Activated CD4-positive, alpha-beta memory T cell treated with anti-CD3 and anti-CD28 coated beads, Interleukin-2, amount 10 ng/mL, durations not matched to agents 7 days and 5 days (primary cell): ENCODE data around the gene DMRTC2. TPM values are rescaled to one million over a fixed set of nuclear protein-coding genes. Genes with fewer than 3 reads are reported as not detected.

Experiments used
- CTCF ChIA-PET: fragments of 350-600 bp; sonication (Branson Sonifier 250); formaldehyde crosslinking; loops from one replicate; lab custom pipeline; 2021; ENCODE audit warnings: antibody characterized with exemption, inconsistent platforms; lab: Charles Lee
- POLR2A ChIA-PET: fragments of 350-600 bp; sonication (Branson Sonifier 250); formaldehyde crosslinking; loops from one replicate; lab custom pipeline; 2021; ENCODE audit warnings: antibody characterized with exemption; lab: Charles Lee
- DNase-seq: peaks from one replicate; pipeline ENCODE4 v3.0.0-alpha.2; 2020
- H3K27ac Mint-ChIP-seq: one replicate; pipeline ENCODE4 v1.8.0; 2021; ENCODE audit warnings: mild to moderate bottlenecking, mixed read lengths
- H3K27me3 Mint-ChIP-seq: one replicate; pipeline ENCODE4 v1.8.0; 2021; ENCODE audit warnings: mixed read lengths
- H3K36me3 Mint-ChIP-seq: one replicate; pipeline ENCODE4 v1.8.0; 2021; ENCODE audit warnings: low read depth, mixed read lengths
- H3K4me1 Mint-ChIP-seq: one replicate; pipeline ENCODE4 v1.8.0; 2021; ENCODE audit warnings: mixed read lengths
- H3K4me3 Mint-ChIP-seq: one replicate; pipeline ENCODE4 v1.8.0; 2021; ENCODE audit warnings: mild to moderate bottlenecking, mixed read lengths
- H3K9me3 Mint-ChIP-seq: one replicate; pipeline ENCODE4 v1.8.0; 2021; ENCODE audit warnings: mixed read lengths
- total RNA-seq, 2 experiments: library from RNA; stranded (reverse); gene quantifications; one replicate each; pipeline ENCODE4 v1.2.3, GENCODE V29; 2021

DMRTC2 gene
- total RNA-seq, 2 experiments from 2014 or later: not detected

- no peaks in the 10 kb centered on the region for H3K36me3 Mint-ChIP-seq
- H3K4me1 Mint-ChIP-seq: no peaks in the 10 kb centered on the region
- no peaks in the 10 kb centered on the region for H3K9me3 Mint-ChIP-seq
- ChIA-PET CTCF (no interaction called here), POLR2A (no interaction called here)
- H3K27ac Mint-ChIP-seq: no peak overlapping the region
- H3K27me3 Mint-ChIP-seq: peaks cover 6% of the 10 kb centered on the region
- H3K4me3 Mint-ChIP-seq: no peak overlapping the region
- no peak for DNase-seq
Measured at GRCh38 chr19:41813911-41814310, 30.9 kb upstream of the DMRTC2 start.

GRCh38 chr19:41815301-41815700 lies 29.5 kb upstream of the DMRTC2 start:
- Mint-ChIP-seq H3K36me3 (no peaks in the 10 kb centered on the region), H3K4me3 (no peak overlapping the region), H3K27me3 (peaks cover 7% of the 10 kb centered on the region), H3K4me1 (no peaks in the 10 kb centered on the region), H3K9me3 (no peaks in the 10 kb centered on the region), H3K27ac (no peak overlapping the region)
- POLR2A ChIA-PET: no interaction called here
- CTCF ChIA-PET: no interaction called here
- DNase-seq: no peak

- H3K4me1 Mint-ChIP-seq: peaks cover 3% of the 10 kb centered on the region
Measured at GRCh38 chr19:41816761-41817160, 28.1 kb upstream of the DMRTC2 start.

DNA sequence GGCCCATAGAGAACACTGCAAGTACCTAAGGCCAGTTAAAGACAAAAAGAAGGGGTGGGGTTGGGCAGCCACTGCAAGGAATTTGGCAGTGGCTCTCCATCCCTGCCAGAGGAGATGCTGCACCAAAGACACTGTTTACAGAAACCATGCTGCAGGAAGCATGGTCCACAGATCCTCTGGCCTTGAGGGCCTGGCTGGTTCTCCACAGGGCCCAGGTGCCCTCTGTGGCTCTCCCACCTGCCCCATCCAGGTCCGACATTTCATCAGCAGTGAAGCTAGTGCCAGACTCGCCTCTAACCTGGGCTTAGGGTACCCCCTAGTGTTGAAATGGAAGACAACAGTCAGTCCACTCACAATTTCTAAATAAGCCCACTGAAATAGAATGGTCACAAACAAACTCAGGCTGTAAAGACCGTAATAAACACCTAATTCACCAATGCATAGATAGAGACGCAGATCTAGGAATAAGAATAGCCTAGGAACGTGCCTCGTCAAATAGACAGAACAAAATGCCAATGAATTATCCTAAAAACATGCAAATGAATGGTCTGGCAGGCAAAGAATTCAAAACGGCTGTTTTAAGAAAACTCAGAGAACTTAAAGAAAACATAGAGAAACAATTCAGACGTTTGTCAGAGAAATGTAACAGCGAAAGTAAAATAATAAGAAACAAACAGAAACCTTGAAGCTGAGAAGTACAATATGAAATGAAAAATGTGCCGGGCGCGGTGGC lies 23.7 kb upstream of the DMRTC2 start:
- no peaks in the 10 kb centered on the region for H3K9me3 Mint-ChIP-seq
- H3K4me1 Mint-ChIP-seq: peaks cover 3% of the 10 kb centered on the region
- H3K4me3 Mint-ChIP-seq: no peak overlapping the region
- peak; percentile 47 for DNase-seq
- ChIA-PET POLR2A (interaction anchor here (0.6 to 1.1 kb wide), 3 partner anchors 28 to 30 kb away, joined by 3 to 5 read pairs (median 3); no protein-coding TSS in a partner anchor), CTCF (interaction anchor here (0.6 to 3.5 kb wide), 8 partner anchors 26 to 382 kb away, joined by 3 to 37 read pairs (median 4); no protein-coding TSS in a partner anchor)
- H3K36me3 Mint-ChIP-seq: no peaks in the 10 kb centered on the region
- H3K27ac Mint-ChIP-seq: no peak overlapping the region
- peaks cover 32% of the 10 kb centered on the region for H3K27me3 Mint-ChIP-seq

More at GRCh38 chr19:41816761-41817160, 28.1 kb upstream of the DMRTC2 start:
- ChIA-PET POLR2A (no interaction called here), CTCF (interaction anchor here (0.6 kb wide), 1 partner anchor 77 kb away, joined by 5 read pairs; no protein-coding TSS in a partner anchor)
- H3K27me3 Mint-ChIP-seq: peaks cover 17% of the 10 kb centered on the region
- no peak for DNase-seq
- H3K27ac Mint-ChIP-seq: no peak overlapping the region
- H3K36me3 Mint-ChIP-seq: no peaks in the 10 kb centered on the region
- H3K9me3 Mint-ChIP-seq: no peaks in the 10 kb centered on the region
- H3K4me3 Mint-ChIP-seq: no peak overlapping the region

DNA sequence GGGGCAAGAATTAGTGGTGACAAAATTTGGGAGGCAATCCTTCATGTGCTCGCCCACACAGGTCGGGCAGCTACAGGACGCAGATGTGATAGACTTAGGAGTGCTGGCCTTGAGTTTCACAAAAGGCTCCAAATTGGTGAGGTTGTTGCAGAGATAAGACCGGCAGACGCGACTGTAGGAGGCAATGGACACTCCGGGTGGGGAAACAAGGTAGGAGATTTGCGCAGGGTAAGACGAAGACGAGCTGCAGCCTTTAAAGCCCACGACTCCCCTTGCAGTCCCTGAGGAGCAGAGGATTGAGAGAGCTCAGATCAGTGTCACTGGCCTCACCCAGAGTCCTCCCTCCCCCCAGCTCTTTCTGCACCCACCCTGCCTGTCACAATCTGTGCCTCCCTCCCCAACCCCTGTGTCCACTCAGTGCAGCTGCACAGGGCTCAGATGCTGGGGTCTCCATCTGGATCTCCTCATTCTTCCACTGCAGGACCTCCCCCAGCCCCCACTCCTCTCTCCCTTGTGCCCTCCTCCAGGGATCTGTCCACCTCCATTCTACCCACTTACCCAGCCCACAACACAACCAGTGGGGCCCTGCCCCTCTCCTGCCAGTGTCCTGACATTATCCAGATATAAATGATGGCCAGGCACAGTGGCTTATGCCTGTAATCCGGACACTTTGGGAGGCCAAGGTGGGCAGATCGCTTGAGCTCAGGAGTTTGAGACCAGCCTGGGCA lies 6.7 kb upstream of the DMRTC2 start:
- no peak for DNase-seq
- Mint-ChIP-seq H3K4me1 (no peaks in the 10 kb centered on the region), H3K4me3 (no peak overlapping the region), H3K9me3 (no peaks in the 10 kb centered on the region), H3K27me3 (peaks cover 27% of the 10 kb centered on the region), H3K27ac (no peak overlapping the region), H3K36me3 (no peaks in the 10 kb centered on the region)
- POLR2A ChIA-PET: interaction anchor here (1.0 kb wide), 1 partner anchor 11 kb away, joined by 3 read pairs; no protein-coding TSS in a partner anchor
- CTCF ChIA-PET: no interaction called here

DNA sequence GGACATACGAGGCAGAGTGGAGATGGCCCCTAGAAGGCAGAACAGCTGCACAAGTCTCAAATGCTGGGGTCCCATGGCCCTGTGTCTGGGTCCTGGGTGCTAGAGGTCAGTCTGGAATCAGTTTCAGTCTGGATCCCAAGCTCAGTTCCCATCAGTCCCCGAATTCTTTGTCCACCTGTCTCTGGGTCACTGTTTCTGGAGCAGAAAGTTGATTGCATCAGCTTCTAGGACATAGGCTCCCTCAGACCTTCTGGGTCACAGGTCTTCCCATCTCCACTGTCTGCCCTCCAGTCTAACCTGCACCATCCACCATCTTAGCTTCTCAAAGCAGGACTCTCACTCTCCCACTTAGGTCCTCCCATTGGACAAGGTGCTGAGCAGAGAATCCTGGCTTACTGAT lies 5.6 kb upstream of the DMRTC2 start:
- Mint-ChIP-seq H3K4me3 (no peak overlapping the region), H3K9me3 (no peaks in the 10 kb centered on the region), H3K4me1 (no peaks in the 10 kb centered on the region), H3K27me3 (peaks cover 32% of the 10 kb centered on the region), H3K36me3 (no peaks in the 10 kb centered on the region), H3K27ac (no peak overlapping the region)
- no peak for DNase-seq
- POLR2A ChIA-PET: no interaction called here
- CTCF ChIA-PET: interaction anchor here (1.2 kb wide), 1 partner anchor 196 kb away, joined by 5 read pairs; no protein-coding TSS in a partner anchor

DNA sequence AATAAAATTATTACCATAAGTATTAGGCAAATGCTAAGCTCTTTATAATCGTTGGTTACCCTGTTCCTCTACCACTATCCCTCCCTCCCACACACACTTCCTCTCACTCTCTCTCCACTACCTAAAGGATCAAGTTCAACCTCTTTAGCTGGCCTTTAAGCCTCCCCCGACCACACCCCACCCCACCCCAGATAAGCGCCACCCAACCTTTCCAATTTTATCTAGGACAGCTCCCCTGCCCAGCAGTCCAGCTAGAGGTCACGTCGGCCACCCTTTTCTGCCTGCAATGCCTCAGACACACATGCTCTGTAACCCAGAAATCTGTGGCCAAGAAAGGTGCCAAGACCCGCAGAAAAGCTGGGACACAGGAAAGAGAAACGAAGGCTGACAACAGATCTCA lies 1.5 kb upstream of the DMRTC2 start:
- CTCF ChIA-PET: interaction anchor here (0.9 to 1.6 kb wide), 2 partner anchors 9 to 16 kb away, joined by 3 to 4 read pairs; no protein-coding TSS in a partner anchor
- H3K27me3 Mint-ChIP-seq: peaks cover 20% of the 10 kb centered on the region
- no peak for DNase-seq
- H3K27ac Mint-ChIP-seq: no peak overlapping the region
- POLR2A ChIA-PET: no interaction called here
- H3K36me3 Mint-ChIP-seq: no peaks in the 10 kb centered on the region
- H3K4me1 Mint-ChIP-seq: no peaks in the 10 kb centered on the region
- no peak overlapping the region for H3K4me3 Mint-ChIP-seq
- H3K9me3 Mint-ChIP-seq: no peaks in the 10 kb centered on the region

DNA sequence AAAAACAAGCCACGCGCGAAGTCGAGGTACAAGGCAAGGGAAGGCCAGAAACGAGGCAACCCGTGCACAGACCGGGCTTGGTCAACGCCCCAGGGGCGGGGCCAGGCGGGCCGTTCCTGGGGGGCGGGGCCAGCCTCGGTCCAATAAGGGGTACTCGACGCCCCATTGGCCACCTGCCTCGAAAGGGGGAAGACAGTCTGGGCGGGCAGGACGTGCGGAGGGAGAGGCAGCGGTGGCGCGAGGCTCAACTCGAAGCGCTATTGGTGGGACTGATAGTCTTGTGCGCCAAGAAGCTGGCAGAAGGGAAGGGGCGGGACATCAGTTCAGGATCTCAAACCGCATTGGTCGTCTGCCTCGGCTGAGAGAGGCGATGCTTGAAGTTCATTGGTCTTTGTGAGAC lies 241 bp upstream of the DMRTC2 start, which contains the start of gene LYPD4:
Gene LYPD4, minus strand, starts transcription at position 83 of the 400 bp plus-strand sequence. CDS start 5,398 bp downstream, outside the sequence.
- H3K27me3 Mint-ChIP-seq: peaks cover 13% of the 10 kb centered on the region
- H3K4me3 Mint-ChIP-seq: no peak within 1 kb of the TSS
- no peak within 1 kb of the TSS for H3K27ac Mint-ChIP-seq
- ChIA-PET POLR2A (no interaction called here), CTCF (interaction anchor here (0.6 to 1.6 kb wide), 2 partner anchors 10 to 61 kb away, joined by 3 to 4 read pairs; no protein-coding TSS in a partner anchor)
- DNase-seq: no peak
- H3K36me3 Mint-ChIP-seq: no peaks in the 10 kb centered on the region
- H3K9me3 Mint-ChIP-seq: no peaks in the 10 kb centered on the region
- no peaks in the 10 kb centered on the region for H3K4me1 Mint-ChIP-seq

DNA sequence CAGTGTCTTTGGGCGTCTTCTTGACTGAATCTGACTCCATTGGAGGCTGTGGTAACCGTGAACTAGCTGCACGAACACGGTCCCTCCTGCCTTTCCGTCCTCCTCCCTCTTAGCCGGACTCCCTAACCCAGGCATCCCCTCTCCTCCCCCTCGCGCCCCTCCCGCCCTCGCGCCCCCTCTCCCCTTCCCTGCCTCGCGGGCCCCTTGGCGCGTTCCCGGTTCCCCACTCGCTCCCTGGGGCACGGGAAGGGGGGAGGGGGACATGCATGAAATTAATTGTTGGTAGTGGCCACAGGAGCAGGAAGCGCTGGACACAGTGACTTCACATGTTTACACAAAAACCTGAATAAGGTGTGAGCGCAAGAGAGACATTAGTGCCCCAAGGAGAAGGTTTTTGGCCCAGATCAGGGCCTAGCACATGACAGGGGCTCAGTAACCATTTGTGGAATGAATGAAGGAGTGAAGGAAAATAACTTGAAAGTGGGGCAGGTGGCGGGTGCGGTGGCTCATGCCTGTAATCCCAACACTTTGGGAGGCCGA lies 279 bp downstream of the DMRTC2 start:
- DNase-seq: no peak
- H3K36me3 Mint-ChIP-seq: no peaks in the 10 kb centered on the region
- CTCF ChIA-PET: interaction anchor here (0.6 to 1.6 kb wide), 2 partner anchors 11 to 61 kb away, joined by 3 to 4 read pairs; no protein-coding TSS in a partner anchor
- H3K27ac Mint-ChIP-seq: no peak overlapping the region
- POLR2A ChIA-PET: no interaction called here
- H3K9me3 Mint-ChIP-seq: no peaks in the 10 kb centered on the region
- H3K4me1 Mint-ChIP-seq: no peaks in the 10 kb centered on the region
- peaks cover 11% of the 10 kb centered on the region for H3K27me3 Mint-ChIP-seq
- no peak overlapping the region for H3K4me3 Mint-ChIP-seq

GRCh38 chr19:41847351-41848105 lies 2.7 kb downstream of the DMRTC2 start:
- Mint-ChIP-seq H3K9me3 (no peaks in the 10 kb centered on the region), H3K27me3 (peaks cover 23% of the 10 kb centered on the region), H3K4me1 (no peaks in the 10 kb centered on the region), H3K27ac (no peak overlapping the region), H3K4me3 (no peak overlapping the region), H3K36me3 (no peaks in the 10 kb centered on the region)
- no peak for DNase-seq
- ChIA-PET CTCF (no interaction called here), POLR2A (no interaction called here)

- Mint-ChIP-seq H3K36me3 (no peaks in the 10 kb centered on the region), H3K4me3 (no peak overlapping the region), H3K9me3 (no peaks in the 10 kb centered on the region), H3K4me1 (no peaks in the 10 kb centered on the region), H3K27me3 (peaks cover 29% of the 10 kb centered on the region), H3K27ac (no peak overlapping the region)
- POLR2A ChIA-PET: interaction anchor here (0.6 to 1.2 kb wide), 2 partner anchors 10 to 18 kb away, joined by 3 read pairs; no protein-coding TSS in a partner anchor
- DNase-seq: no peak
- CTCF ChIA-PET: interaction anchor here (0.6 to 2.5 kb wide), 2 partner anchors 11 to 12 kb away, joined by 3 to 12 read pairs; partner anchors contain the start of gene RPS19
Measured at GRCh38 chr19:41848666-41849065, 3.8 kb downstream of the DMRTC2 start.

- H3K36me3 Mint-ChIP-seq: no peaks in the 10 kb centered on the region
- no peaks in the 10 kb centered on the region for H3K9me3 Mint-ChIP-seq
- no peak overlapping the region for H3K4me3 Mint-ChIP-seq
- CTCF ChIA-PET: interaction anchor here (0.6 to 2.5 kb wide), 3 partner anchors 10 to 411 kb away, joined by 3 to 12 read pairs (median 3); partner anchors contain the start of gene RPS19
- no peaks in the 10 kb centered on the region for H3K4me1 Mint-ChIP-seq
- POLR2A ChIA-PET: interaction anchor here (0.6 to 1.2 kb wide), 2 partner anchors 11 to 17 kb away, joined by 3 read pairs; no protein-coding TSS in a partner anchor
- no peak for DNase-seq
- H3K27me3 Mint-ChIP-seq: peaks cover 31% of the 10 kb centered on the region
- H3K27ac Mint-ChIP-seq: no peak overlapping the region
Measured at GRCh38 chr19:41849067-41849466, 4.2 kb downstream of the DMRTC2 start.
